Activated naive CD8-positive, alpha-beta T cell treated with anti-CD3 and anti-CD28 coated beads, Interleukin-2, amount 10 ng/mL, durations not matched to agents 7 days and 5 days (primary cell): Measurements from ENCODE around the gene SIM1. TPM values are rescaled to one million over a fixed set of nuclear protein-coding genes. Genes with fewer than 3 reads are reported as not detected.

ENCODE experiments used
- ATAC-seq: fragments of 150-1000 bp; cut with Tn5 transposase; one replicate; pipeline ENCODE4 v1.10.0; 2021; ENCODE audit warnings: low read depth, moderate library complexity
- POLR2A ChIA-PET: fragments of 350-600 bp; sonication (Branson Sonifier 250); formaldehyde crosslinking; loops from one replicate; lab custom pipeline; 2021; ENCODE audit warnings: antibody characterized with exemption; lab: Charles Lee
- DNase-seq: peaks from one replicate; pipeline ENCODE4 v3.0.0; 2021
- H3K27ac Mint-ChIP-seq: one replicate; pipeline ENCODE4 v1.8.0; 2022; ENCODE audit warnings: mild to moderate bottlenecking, mixed read lengths
- H3K27me3 Mint-ChIP-seq: one replicate; pipeline ENCODE4 v1.8.0; 2022; ENCODE audit warnings: mild to moderate bottlenecking, moderate library complexity, mixed read lengths
- H3K36me3 Mint-ChIP-seq: one replicate; pipeline ENCODE4 v1.8.0; 2021; ENCODE audit warnings: mild to moderate bottlenecking, mixed read lengths
- H3K4me1 Mint-ChIP-seq: one replicate; pipeline ENCODE4 v1.8.0; 2021; ENCODE audit warnings: mixed read lengths
- H3K4me3 Mint-ChIP-seq: one replicate; pipeline ENCODE4 v1.8.0; 2022; ENCODE audit warnings: mild to moderate bottlenecking, moderate library complexity, mixed read lengths
- H3K9me3 Mint-ChIP-seq: one replicate; pipeline ENCODE4 v1.8.0; 2021; ENCODE audit warnings: mixed read lengths
- total RNA-seq, 2 experiments: library from RNA; stranded (reverse); gene quantifications; one replicate each; pipeline ENCODE4 v1.2.3, GENCODE V29; 2021

Gene SIM1
- total RNA-seq, 2 experiments from 2014 or later, result not detected

GRCh38 chr6:100392423-100392822, 72.3 kb downstream of the SIM1 start:
- H3K4me1 Mint-ChIP-seq, result no peaks in the 10 kb centered on the region
- DNase-seq, result no peak
- POLR2A ChIA-PET, result no interaction called here
- H3K27me3 Mint-ChIP-seq, result no peaks in the 10 kb centered on the region
- H3K9me3 Mint-ChIP-seq, result no peaks in the 10 kb centered on the region
- no peak overlapping the region for H3K4me3 Mint-ChIP-seq
- H3K27ac Mint-ChIP-seq, result no peak overlapping the region
- H3K36me3 Mint-ChIP-seq, result no peaks in the 10 kb centered on the region
- ATAC-seq, result no peak

DNA sequence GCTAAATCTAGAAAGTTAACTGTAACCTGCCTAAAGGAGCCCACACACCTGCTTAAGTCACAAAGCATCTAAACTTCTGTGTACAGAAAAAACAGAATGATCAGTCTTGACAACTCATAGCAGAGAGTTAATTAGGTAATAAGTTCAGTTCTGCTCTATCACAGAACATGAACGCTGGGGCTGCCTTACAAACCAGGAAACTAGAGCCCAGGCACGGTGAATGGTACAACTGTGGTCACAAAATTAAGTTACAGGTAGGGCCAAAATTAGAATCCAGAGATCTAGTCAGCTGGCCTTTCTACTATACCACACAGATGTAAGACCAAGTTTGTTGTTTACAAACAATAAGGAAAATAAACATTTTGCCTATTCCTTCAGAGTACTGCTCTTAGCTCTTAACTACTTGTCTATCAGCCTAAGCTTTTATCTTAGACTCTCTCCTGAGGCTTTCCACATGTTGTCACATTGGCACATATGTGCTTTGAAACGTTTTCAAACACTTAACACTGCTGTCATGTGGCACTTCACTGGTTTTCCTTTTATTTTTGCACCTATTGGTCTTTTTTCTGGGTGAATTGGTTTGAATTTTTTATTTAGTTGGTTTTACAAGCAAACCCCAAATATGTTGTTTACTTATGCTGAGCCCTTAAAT, 75.7 kb downstream of the SIM1 start:
- Mint-ChIP-seq H3K36me3 (no peaks in the 10 kb centered on the region), H3K4me3 (no peak overlapping the region), H3K4me1 (no peaks in the 10 kb centered on the region), H3K27me3 (peaks cover 1% of the 10 kb centered on the region), H3K9me3 (no peaks in the 10 kb centered on the region), H3K27ac (no peak overlapping the region)
- POLR2A ChIA-PET, result no interaction called here
- DNase-seq (no peak), ATAC-seq (no peak)

GRCh38 chr6:100382767-100383195, 81.9 kb downstream of the SIM1 start:
- Mint-ChIP-seq H3K4me1 (no peaks in the 10 kb centered on the region), H3K27me3 (peaks cover 1% of the 10 kb centered on the region), H3K36me3 (no peaks in the 10 kb centered on the region), H3K9me3 (no peaks in the 10 kb centered on the region), H3K4me3 (no peak overlapping the region), H3K27ac (no peak overlapping the region)
- ATAC-seq, result no peak
- no peak for DNase-seq
- POLR2A ChIA-PET, result no interaction called here

GRCh38 chr6:100382031-100382430, 82.7 kb downstream of the SIM1 start:
- H3K27me3 Mint-ChIP-seq, result peaks cover 1% of the 10 kb centered on the region
- no peaks in the 10 kb centered on the region for H3K4me1 Mint-ChIP-seq
- no peak overlapping the region for H3K4me3 Mint-ChIP-seq
- DNase-seq (no peak), ATAC-seq (no peak)
- POLR2A ChIA-PET, result no interaction called here
- no peaks in the 10 kb centered on the region for H3K9me3 Mint-ChIP-seq
- H3K27ac Mint-ChIP-seq, result no peak overlapping the region
- H3K36me3 Mint-ChIP-seq, result no peaks in the 10 kb centered on the region

DNA sequence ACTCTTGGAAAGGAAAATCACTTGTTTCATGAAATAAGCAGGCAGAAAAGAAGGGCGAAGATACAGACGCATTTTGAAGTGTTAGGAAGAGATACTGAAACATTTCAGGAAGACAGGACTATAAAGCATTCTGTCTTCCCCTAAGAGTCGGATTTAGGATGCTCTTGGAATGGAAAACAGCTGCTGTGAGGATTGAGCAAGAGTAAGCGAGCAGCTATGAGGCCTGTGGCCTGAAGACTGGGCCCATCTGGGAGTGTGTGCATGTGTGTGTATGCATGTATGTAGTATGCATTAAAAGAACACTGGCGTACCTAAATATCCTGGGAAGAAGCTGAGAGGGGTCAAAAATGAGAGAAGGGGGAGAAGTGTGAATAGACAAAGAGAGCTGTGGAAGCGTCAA, 83.6 kb downstream of the SIM1 start:
- no peak overlapping the region for H3K27ac Mint-ChIP-seq
- ATAC-seq, result no peak

DNA sequence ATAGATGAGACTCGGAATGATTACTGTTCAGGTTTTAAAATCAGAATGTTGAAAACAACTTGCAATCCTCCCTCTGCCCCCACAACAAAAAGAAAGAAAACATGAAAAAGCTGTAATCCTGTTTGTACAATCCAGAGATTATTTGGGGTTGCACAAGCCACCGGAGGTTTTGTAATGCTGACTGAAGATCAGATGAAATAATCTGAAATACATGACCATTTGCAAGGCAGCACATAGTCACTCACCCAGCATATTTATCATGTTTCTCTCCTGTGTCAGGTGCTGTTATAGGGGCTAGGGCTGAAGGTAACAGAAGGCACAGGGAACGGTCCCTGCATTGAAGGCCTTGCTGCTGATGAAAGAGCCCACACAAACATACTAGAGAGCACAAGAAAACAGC, 85.3 kb downstream of the SIM1 start:
- DNase-seq, result no peak
- Mint-ChIP-seq H3K4me3 (no peak overlapping the region), H3K27ac (no peak overlapping the region), H3K27me3 (no peaks in the 10 kb centered on the region), H3K36me3 (no peaks in the 10 kb centered on the region), H3K4me1 (no peaks in the 10 kb centered on the region), H3K9me3 (no peaks in the 10 kb centered on the region)
- POLR2A ChIA-PET, result no interaction called here
- ATAC-seq, result no peak

More for the DNA sequence above, 83.6 kb downstream of the SIM1 start:
- POLR2A ChIA-PET, result no interaction called here
- no peaks in the 10 kb centered on the region for H3K9me3 Mint-ChIP-seq
- H3K4me1 Mint-ChIP-seq, result no peaks in the 10 kb centered on the region
- no peaks in the 10 kb centered on the region for H3K36me3 Mint-ChIP-seq
- peaks cover 1% of the 10 kb centered on the region for H3K27me3 Mint-ChIP-seq
- H3K4me3 Mint-ChIP-seq, result no peak overlapping the region
- DNase-seq, result no peak

DNA sequence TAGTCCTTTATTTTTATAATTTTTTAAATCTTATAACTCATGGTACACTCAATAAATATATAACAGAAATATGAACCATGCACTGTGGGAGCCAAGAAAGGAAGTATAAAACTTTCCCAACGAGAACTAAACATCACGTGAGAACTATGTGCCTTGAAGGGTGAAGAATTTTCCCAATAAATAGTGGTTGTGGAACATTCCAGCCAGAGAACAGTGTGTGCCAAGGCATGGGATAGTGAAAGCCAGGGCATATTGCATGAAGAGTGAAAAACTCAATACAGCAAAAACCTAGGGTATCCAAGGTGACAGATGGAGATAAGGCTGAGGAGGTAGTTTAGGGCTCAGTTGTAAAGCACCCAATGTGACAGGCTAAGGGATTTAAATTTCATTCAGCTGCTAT, 86.1 kb downstream of the SIM1 start:
- no peak overlapping the region for H3K4me3 Mint-ChIP-seq
- no peak overlapping the region for H3K27ac Mint-ChIP-seq
- no peaks in the 10 kb centered on the region for H3K9me3 Mint-ChIP-seq
- no peaks in the 10 kb centered on the region for H3K27me3 Mint-ChIP-seq
- no peaks in the 10 kb centered on the region for H3K36me3 Mint-ChIP-seq
- POLR2A ChIA-PET, result no interaction called here
- ATAC-seq (no peak), DNase-seq (no peak)
- no peaks in the 10 kb centered on the region for H3K4me1 Mint-ChIP-seq

- Mint-ChIP-seq H3K4me1 (no peaks in the 10 kb centered on the region), H3K27me3 (no peaks in the 10 kb centered on the region), H3K36me3 (no peaks in the 10 kb centered on the region), H3K27ac (no peak overlapping the region), H3K4me3 (no peak overlapping the region), H3K9me3 (no peaks in the 10 kb centered on the region)
- ATAC-seq (no peak), DNase-seq (no peak)
- POLR2A ChIA-PET, result no interaction called here
These were observed 88.6 kb downstream of the SIM1 start for GRCh38 chr6:100376103-100376502.

- H3K4me3 Mint-ChIP-seq, result no peak overlapping the region
- POLR2A ChIA-PET, result no interaction called here
- no peak for ATAC-seq
These were observed 92.2 kb downstream of the SIM1 start for GRCh38 chr6:100372326-100373091.

DNA sequence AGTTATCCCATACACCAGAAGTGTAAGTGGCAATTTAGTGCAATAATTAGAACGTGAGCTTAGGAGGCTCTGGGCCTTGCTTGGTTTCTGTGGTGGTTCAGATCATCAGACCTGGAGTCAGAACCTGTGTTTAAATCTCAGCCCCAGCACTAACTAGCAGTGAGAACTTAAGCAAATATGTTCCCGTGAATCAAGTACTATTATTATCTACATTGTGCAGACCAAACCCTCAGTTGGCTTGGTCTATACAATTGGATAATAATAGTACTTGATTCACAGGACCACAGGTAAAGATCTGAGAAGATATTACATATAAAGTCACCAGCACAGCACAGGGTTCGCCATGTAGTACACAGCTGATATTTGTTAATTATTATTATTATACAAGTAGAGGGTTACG, 93.1 kb downstream of the SIM1 start:
- Mint-ChIP-seq H3K4me1 (no peaks in the 10 kb centered on the region), H3K4me3 (no peak overlapping the region), H3K9me3 (no peaks in the 10 kb centered on the region), H3K27me3 (no peaks in the 10 kb centered on the region), H3K27ac (no peak overlapping the region), H3K36me3 (no peaks in the 10 kb centered on the region)
- no peak for ATAC-seq
- POLR2A ChIA-PET, result no interaction called here
- DNase-seq, result no peak

More at GRCh38 chr6:100372326-100373091, 92.2 kb downstream of the SIM1 start:
- Mint-ChIP-seq H3K4me1 (no peaks in the 10 kb centered on the region), H3K36me3 (no peaks in the 10 kb centered on the region), H3K27me3 (no peaks in the 10 kb centered on the region), H3K27ac (no peak overlapping the region), H3K9me3 (no peaks in the 10 kb centered on the region)
- DNase-seq, result no peak

GRCh38 chr6:100370265-100370664, 94.5 kb downstream of the SIM1 start:
- POLR2A ChIA-PET, result no interaction called here
- Mint-ChIP-seq H3K4me3 (no peak overlapping the region), H3K4me1 (no peaks in the 10 kb centered on the region), H3K36me3 (no peaks in the 10 kb centered on the region), H3K9me3 (no peaks in the 10 kb centered on the region), H3K27me3 (no peaks in the 10 kb centered on the region), H3K27ac (no peak overlapping the region)
- no peak for ATAC-seq
- DNase-seq, result no peak

- Mint-ChIP-seq H3K4me1 (no peaks in the 10 kb centered on the region), H3K36me3 (no peaks in the 10 kb centered on the region), H3K4me3 (no peak overlapping the region), H3K27ac (no peak overlapping the region), H3K9me3 (no peaks in the 10 kb centered on the region), H3K27me3 (no peaks in the 10 kb centered on the region)
- no peak for DNase-seq
- ATAC-seq, result no peak
- POLR2A ChIA-PET, result no interaction called here
These were observed 98.3 kb downstream of the SIM1 start for GRCh38 chr6:100366419-100366818.

- DNase-seq, result no peak
- H3K4me1 Mint-ChIP-seq, result no peaks in the 10 kb centered on the region
- H3K27ac Mint-ChIP-seq, result no peak overlapping the region
- no peaks in the 10 kb centered on the region for H3K27me3 Mint-ChIP-seq
- H3K36me3 Mint-ChIP-seq, result no peaks in the 10 kb centered on the region
- ATAC-seq, result no peak
- H3K9me3 Mint-ChIP-seq, result no peaks in the 10 kb centered on the region
- no peak overlapping the region for H3K4me3 Mint-ChIP-seq
- POLR2A ChIA-PET, result no interaction called here
These were observed 101.1 kb downstream of the SIM1 start for GRCh38 chr6:100363651-100364050.
